GM06990 (cell line): ENCODE results near the gene NACA2.
"Not testable (repeated sequence)": the region's sequence is repeated elsewhere in the genome, so short reads cannot be mapped to it uniquely, and the experiment has no call there.

ENCODE experiments used
- DNase-seq: peaks from one replicate; pipeline ENCODE4 v3.0.0-alpha.2; 2011; ENCODE audit not compliant: insufficient read length; ENCODE audit errors: extremely low read depth
- H3K27me3 ChIP-seq: replicated peaks from 2 replicates; pipeline ENCODE4 v1.6.0; 2011; ENCODE audit warnings: low read length; ENCODE audit not compliant: control insufficient read depth, insufficient read depth
- H3K36me3 ChIP-seq: 2 replicates; pipeline ENCODE4 v1.5.1; 2011; ENCODE audit warnings: low read length; ENCODE audit not compliant: control insufficient read depth, insufficient read depth
- H3K4me3 ChIP-seq: replicated peaks from 2 replicates; pipeline ENCODE4 v1.5.1; 2011; ENCODE audit warnings: low read depth, mild to moderate bottlenecking, control low read depth, low read length
- TF ChIP-seq, protein P1 (sequence below): IDR thresholded peaks from 2 replicates; pipeline ENCODE4 v1.5.1; 2011; ENCODE audit warnings: low read length, control low read depth, mild to moderate bottlenecking, inconsistent platforms; ENCODE audit not compliant: insufficient read depth, poor library complexity, severe bottlenecking

Gene NACA2

DNA sequence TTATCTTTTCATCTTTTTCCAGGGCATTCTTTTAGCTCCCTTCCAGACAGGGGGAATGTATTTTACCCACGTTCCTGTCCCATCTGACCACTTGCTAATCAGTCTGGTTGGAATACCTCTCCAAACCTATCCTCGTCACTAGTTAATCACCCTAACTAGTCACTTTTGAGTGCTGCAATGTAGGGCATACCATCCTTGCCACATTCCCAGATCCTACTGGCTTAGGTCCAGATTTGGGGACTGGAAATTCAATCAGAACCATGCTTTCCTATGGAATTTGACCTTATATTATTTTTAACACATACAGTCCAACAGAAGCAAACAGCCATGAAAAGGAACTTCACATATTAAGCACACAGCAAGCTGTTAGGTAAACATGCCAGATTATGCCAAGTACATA, 29.7 kb downstream of the NACA2 start:
- TF ChIP-seq, protein P1, sequence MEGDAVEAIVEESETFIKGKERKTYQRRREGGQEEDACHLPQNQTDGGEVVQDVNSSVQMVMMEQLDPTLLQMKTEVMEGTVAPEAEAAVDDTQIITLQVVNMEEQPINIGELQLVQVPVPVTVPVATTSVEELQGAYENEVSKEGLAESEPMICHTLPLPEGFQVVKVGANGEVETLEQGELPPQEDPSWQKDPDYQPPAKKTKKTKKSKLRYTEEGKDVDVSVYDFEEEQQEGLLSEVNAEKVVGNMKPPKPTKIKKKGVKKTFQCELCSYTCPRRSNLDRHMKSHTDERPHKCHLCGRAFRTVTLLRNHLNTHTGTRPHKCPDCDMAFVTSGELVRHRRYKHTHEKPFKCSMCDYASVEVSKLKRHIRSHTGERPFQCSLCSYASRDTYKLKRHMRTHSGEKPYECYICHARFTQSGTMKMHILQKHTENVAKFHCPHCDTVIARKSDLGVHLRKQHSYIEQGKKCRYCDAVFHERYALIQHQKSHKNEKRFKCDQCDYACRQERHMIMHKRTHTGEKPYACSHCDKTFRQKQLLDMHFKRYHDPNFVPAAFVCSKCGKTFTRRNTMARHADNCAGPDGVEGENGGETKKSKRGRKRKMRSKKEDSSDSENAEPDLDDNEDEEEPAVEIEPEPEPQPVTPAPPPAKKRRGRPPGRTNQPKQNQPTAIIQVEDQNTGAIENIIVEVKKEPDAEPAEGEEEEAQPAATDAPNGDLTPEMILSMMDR = no peak
- H3K36me3 ChIP-seq = no peaks in the 10 kb centered on the region
- no peak for DNase-seq

DNA sequence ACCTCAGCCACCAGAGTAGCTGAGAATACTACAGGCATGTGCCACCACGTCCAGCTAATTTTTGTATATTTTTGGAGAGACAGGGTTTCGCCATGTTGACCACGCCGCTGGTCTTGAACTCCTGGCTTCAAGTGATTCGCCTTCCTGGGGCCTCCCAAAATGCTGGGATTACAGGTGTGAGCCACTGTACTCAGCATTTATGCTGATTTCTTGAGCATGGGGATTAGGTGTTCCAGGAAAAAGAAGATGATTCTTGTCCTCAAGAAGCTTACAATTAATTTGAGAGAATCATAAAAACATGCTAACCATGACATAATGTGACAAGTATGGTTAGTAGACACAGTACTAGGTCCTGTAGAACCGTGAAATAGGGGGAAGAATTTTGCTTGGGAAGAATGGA, 30.9 kb downstream of the NACA2 start:
- no peak for DNase-seq
- Histone ChIP-seq H3K36me3 (no peaks in the 10 kb centered on the region), H3K4me3 (no peak overlapping the region), H3K27me3 (no peaks in the 10 kb centered on the region; the same call in 1 of the 2 replicates)
- TF ChIP-seq, protein P1 = no peak

More for the DNA sequence above, 29.7 kb downstream of the NACA2 start:
- Histone ChIP-seq H3K27me3 (no peaks in the 10 kb centered on the region; the same call in 1 of the 2 replicates), H3K4me3 (no peak overlapping the region)

DNA sequence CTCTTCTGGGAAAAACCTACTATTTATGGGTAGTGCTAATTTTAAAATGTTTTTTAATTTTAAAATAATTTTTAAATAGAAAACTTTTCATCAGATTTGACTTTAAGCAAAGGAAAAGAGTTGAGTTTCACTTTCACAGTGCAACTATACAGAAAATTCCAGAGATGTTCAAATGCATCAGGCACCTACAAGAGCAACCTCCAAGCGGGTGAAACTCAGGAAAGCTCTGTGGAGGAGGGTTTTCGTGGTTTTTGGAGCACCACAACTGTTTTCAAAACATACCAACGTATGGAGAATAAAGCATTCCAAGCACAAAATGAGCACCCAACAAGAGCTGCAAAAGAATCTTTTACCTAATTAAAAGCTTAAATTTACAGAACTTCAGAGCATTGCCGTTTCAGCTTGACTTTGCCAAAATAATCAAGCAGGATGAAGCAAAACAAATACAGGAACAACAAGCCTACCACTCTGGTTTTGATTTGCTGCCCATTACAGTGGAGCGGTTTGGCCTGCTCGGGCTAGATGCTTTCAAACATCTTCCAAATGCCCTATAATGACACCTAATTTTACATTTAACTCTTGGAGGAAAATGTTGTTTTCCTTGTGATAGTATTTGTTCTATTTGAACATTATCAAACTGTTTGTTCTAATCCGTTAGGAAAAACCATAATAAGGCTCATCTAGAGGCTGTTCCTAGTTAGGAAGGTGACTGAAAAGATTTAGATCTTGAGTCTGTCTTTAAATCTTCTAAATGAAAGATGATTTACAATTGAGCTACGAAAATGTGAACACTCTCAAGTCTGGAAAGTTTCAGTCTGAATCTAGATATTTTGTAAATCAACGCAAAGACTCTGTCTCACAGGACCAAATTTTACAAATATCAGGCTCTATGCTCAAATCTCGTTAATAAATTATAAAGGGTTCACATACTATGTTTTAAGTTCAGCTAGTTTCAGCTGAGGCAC, 34.5 kb downstream of the NACA2 start:
- H3K4me3 ChIP-seq = no peak overlapping the region
- no peaks in the 10 kb centered on the region for H3K27me3 ChIP-seq
- no peaks in the 10 kb centered on the region for H3K36me3 ChIP-seq
- no peak for DNase-seq
- TF ChIP-seq, protein P1 = no peak

DNA sequence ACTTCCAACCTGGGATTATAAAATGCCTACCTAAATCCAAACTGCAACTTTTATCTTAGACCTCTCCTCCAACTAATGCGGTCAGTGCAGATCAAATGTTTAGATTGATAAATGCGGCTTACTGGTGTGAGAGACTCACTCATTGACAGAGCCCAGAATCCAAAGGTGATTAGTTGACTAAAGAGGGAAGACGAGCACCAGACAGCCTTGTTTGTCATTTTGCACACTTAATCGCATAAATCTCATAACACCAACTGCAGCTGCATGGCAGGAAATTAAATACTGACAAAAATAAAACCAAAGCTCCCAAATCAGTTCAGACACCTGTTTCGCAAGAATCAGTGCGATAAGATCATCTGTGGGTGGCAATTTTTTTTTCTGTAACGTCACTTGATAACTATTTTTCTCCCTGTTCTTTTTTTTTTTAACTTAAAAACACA, 35.9 kb downstream of the NACA2 start:
- Histone ChIP-seq H3K27me3 (no peaks in the 10 kb centered on the region), H3K36me3 (no peaks in the 10 kb centered on the region), H3K4me3 (no peak overlapping the region)
- TF ChIP-seq, protein P1 = no peak
- DNase-seq = no peak

DNA sequence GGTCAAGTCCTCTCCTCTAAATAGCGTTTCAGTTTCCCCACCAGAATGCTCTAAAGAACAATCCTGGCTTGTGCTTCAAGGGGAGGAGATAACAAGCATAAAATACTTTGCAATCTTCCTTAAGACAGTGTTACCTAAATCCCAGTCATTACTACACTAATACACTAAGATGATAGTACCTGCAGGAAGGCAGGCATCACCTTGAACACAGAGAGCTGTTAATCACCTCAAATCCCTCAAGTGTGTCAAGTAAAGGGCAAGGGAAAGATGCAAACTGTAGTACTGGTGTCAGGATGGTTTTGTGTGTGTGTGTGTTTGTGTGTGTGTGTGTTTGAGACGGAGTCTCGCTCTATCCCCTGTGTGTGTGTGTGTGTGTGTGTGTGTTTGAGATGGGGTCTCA, 36.8 kb downstream of the NACA2 start:
- no peak overlapping the region for H3K4me3 ChIP-seq
- TF ChIP-seq, protein P1 = no peak
- no peaks in the 10 kb centered on the region for H3K27me3 ChIP-seq
- no peak for DNase-seq
- no peaks in the 10 kb centered on the region for H3K36me3 ChIP-seq

DNA sequence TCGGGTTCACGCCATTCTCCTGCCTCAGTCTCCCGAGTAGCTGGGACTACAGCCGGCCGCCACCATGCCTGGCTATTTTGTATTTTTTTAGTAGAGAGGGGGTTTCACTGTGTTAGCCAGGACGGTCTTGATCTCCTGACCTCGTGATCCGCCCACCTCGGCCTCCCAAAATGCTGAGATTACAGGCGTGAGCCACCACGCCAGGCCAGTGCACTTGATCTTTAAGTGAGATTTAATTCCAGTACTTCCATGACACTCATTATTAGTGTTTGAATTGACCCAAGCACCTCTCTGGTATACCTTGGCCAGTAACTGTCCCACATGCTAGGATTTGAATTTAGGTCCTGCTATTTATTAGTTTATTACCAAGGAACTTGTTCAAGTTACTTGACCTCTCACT, 38.5 kb downstream of the NACA2 start:
- H3K36me3 ChIP-seq, H3K4me3 ChIP-seq, H3K27me3 ChIP-seq, DNase-seq: not testable (repeated sequence)
